Measurements from ENCODE around the gene LRP6.

- TF ChIP-seq EZH2 (IDR thresholded peaks at IDR 0.05; ENCODE audit: insufficient read depth, low read length) (no peak), CTCF (IDR thresholded peaks at IDR 0.05; ENCODE audit: insufficient read depth, low read depth, low read length) (no peak)
Measured at GRCh38 chr12:12282202-12282601, 15.4 kb upstream of the LRP6 start.

All from astrocyte (in vitro differentiated cells and primary cell).